ENCODE results near the gene TWF2. TPM values are rescaled to one million over a fixed set of nuclear protein-coding genes. Genes with fewer than 3 reads are reported as not detected.

TWF2 gene
- total RNA-seq, 1 experiment from 2014 or later: 51.0 TPM

- no peak for DNase-seq (ENCODE audit: low read depth)
These were observed 19.0 kb upstream of the TWF2 start for GRCh38 chr3:52257911-52258310.

GRCh38 chr3:52256622-52257021, 17.7 kb upstream of the TWF2 start:
- no peak for DNase-seq (ENCODE audit: low read depth)

- DNase-seq (ENCODE audit: low read depth): no peak
These were observed 17.2 kb upstream of the TWF2 start for GRCh38 chr3:52256159-52256558.

- DNase-seq (ENCODE audit: low read depth): no peak
These were observed 15.7 kb upstream of the TWF2 start for GRCh38 chr3:52254608-52255007.

- DNase-seq (ENCODE audit: low read depth): no peak
These were observed 14.7 kb upstream of the TWF2 start for GRCh38 chr3:52253314-52254304.

GRCh38 chr3:52250122-52250521, 11.2 kb upstream of the TWF2 start:
- DNase-seq (ENCODE audit: low read depth): no peak

- DNase-seq (ENCODE audit: low read depth): no peak
These were observed 10.7 kb upstream of the TWF2 start for GRCh38 chr3:52249683-52250082.

GRCh38 chr3:52248816-52249547, 10.0 kb upstream of the TWF2 start:
- DNase-seq (ENCODE audit: low read depth): no peak

GRCh38 chr3:52248165-52248541, 9.2 kb upstream of the TWF2 start:
- DNase-seq (ENCODE audit: low read depth): no peak

- no peak for DNase-seq (ENCODE audit: low read depth)
These were observed 8.6 kb upstream of the TWF2 start for GRCh38 chr3:52247409-52248164.

GRCh38 chr3:52246728-52247408, 7.9 kb upstream of the TWF2 start:
- DNase-seq (ENCODE audit: low read depth): no peak

GRCh38 chr3:52246264-52246620, 7.3 kb upstream of the TWF2 start:
- no peak for DNase-seq (ENCODE audit: low read depth)

GRCh38 chr3:52245322-52246263, 6.6 kb upstream of the TWF2 start, which contains the start of gene PPM1M:
TSS of gene PPM1M (plus strand) at chr3:52245759. CDS start at chr3:52245825, 66 bp downstream.
- peak; percentile 39 for DNase-seq (ENCODE audit: low read depth)

- peak; percentile 85 for DNase-seq (ENCODE audit: low read depth)
These were observed 5.1 kb upstream of the TWF2 start for GRCh38 chr3:52243791-52244628.

- DNase-seq (ENCODE audit: low read depth): no peak
These were observed 3.1 kb upstream of the TWF2 start for GRCh38 chr3:52242039-52242438.

GRCh38 chr3:52240886-52241370, 2.0 kb upstream of the TWF2 start:
- no peak for DNase-seq (ENCODE audit: low read depth)

- DNase-seq (ENCODE audit: low read depth): peak; percentile 81
These were observed 1.3 kb upstream of the TWF2 start for GRCh38 chr3:52240059-52240885.

- peak; percentile 30 for DNase-seq (ENCODE audit: low read depth)
These were observed 681 bp downstream of the TWF2 start for GRCh38 chr3:52238193-52238760.

Data from M059J (cell line).